HL-60/S4 treated with retinoic acid at 250 ng/mL for 4 days and 3 days (cell line): ENCODE data around the gene BMP5.

Experiments
- in situ Hi-C: fragments of 300-500 bp; cut with MboI; formaldehyde crosslinking; loops from 2 replicates; pipeline ENCODE4 v1.7.0; 2022; ENCODE audit warnings: low sequenced_read_pairs

The BMP5 gene

DNA sequence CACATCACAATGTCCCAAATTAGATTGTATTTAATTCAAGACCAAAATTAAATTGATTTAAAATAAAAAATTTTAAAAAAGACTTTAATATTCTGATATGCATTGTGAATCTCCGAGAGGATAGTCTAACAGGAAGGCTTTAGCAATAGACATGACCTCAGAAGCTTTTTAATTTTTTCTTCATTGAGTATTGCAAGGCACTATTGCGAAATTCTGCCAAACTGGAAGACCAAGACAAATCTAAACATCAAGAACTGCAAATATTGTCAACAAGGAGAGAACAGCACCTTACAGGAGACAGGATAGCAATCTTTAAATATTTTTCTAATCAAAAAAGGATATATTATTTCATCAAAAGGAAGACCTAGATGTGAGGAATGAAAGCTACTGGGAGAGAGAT is 56.9 kb downstream of the BMP5 start:
- in situ Hi-C loops = no loop called here

- in situ Hi-C loops = no loop called here
Observed at GRCh38 chr6:55812509-55812908, 62.9 kb downstream of the BMP5 start.

DNA sequence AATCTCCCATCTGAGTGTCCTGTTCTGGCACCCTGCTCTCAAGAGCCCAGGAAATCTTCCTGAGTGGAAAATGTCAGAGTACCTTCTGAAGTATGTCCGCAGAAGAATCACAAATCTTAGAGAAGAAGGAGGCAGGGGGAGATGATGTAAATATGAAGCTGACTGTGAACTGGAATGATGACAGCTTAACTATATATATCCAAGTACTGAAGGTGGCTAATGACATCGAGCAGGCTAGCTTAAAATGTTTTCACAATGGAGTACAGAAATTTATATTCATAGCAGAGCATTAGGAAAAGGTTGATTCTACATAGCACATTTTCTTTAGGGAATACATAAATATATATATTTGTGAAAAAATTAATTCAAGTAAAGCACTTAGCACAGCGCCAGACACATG is 64.3 kb downstream of the BMP5 start:
- in situ Hi-C loops = no loop called here

GRCh38 chr6:55802259-55802658 is 73.1 kb downstream of the BMP5 start:
- in situ Hi-C loops = no loop called here

GRCh38 chr6:55798571-55798970 is 76.8 kb downstream of the BMP5 start:
- in situ Hi-C loops = no loop called here

GRCh38 chr6:55794136-55794812 is 81.1 kb downstream of the BMP5 start:
- in situ Hi-C loops = no loop called here

- in situ Hi-C loops = no loop called here
Observed at GRCh38 chr6:55785273-55785672, 90.1 kb downstream of the BMP5 start.

DNA sequence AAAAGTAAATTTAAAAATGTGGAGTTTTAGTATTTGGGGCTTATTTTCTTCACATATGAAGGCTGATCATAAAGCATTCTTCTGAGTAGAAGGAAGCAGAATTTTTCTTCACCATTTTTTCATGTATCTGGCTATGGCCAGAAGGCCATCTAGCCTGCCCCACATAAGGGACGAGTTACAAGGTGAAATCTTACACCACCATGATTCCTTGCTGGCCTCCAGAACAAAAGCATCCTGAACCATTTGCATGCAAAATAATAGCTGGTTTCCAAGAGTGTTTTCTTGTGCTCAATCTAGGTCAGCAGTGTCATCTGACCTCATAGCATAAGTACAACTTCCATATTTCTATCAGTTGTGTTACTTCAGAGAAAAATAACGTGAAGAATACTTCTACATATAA is 93.1 kb downstream of the BMP5 start:
- in situ Hi-C loops = no loop called here

DNA sequence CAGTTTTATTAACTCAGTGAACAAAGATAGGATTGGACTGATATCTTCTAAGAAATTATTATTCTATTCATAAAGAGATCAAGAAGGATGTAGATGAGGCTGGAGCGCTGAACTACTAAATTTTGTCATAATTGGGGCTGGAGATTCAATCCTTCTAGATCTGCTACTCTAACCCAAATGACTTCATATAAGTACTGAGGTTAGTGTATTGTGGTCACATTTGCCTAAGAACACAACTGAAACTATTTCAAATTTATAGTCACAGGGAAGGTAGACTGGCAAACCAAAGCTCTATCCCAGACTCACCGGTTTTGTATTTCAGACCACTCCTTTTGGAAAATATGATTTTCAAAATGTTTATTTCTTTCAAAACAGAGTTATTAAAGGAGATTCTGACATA is 96.7 kb downstream of the BMP5 start:
- in situ Hi-C loops = no loop called here

DNA sequence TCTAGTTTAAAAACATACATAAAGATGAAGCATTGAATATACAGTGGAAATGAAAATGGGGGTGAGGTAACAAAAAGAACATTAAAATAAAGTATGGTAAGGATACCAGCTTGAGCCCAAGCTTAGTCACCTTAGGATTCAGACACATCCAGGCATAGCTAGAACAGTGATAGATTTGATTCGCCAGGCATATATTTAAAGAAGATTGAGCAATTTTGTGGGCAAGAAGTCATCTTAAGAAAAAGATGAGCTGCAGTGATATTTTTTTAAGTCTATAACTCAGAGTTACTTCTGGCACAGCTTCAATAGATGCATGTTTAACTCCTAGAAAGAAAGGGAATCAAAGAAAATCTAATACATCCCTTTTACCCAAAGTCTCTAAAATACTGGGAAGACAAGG is 97.9 kb downstream of the BMP5 start:
- in situ Hi-C loops = no loop called here

DNA sequence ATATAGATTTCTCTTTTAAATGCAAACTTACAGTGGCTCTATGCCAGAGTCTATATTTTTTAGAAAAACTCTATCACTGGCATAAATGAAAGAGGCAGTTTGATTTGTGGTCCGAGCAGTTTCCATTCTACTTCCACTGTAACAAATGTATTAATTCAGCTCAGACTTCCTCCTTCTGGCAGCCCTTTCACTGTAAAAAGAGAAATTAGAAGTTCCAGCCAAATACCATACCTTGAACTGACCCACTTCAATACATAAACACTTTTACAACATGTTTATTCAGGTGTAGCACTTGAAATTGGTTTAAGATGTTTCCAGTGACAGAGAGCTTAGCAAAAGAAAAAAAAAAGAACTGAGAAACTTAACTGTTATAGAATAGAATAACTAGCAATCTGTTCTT is 99.3 kb downstream of the BMP5 start:
- in situ Hi-C loops = no loop called here

DNA sequence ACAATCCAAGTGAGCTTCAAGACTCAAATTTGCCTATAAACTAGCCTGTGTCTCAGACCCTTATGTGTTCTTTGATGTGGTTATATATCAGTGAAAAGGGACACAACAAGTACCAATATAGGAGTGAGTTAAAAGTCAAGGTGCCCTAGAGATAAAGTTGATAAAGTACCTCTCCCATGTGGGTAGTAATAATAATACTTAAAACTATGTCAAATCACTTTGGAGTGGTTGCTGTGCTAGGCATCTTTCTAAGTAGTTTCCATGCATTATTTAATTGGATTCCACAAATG is 100.4 kb downstream of the BMP5 start:
- in situ Hi-C loops = no loop called here

GRCh38 chr6:55774286-55775028 is 100.9 kb downstream of the BMP5 start:
- in situ Hi-C loops = no loop called here

DNA sequence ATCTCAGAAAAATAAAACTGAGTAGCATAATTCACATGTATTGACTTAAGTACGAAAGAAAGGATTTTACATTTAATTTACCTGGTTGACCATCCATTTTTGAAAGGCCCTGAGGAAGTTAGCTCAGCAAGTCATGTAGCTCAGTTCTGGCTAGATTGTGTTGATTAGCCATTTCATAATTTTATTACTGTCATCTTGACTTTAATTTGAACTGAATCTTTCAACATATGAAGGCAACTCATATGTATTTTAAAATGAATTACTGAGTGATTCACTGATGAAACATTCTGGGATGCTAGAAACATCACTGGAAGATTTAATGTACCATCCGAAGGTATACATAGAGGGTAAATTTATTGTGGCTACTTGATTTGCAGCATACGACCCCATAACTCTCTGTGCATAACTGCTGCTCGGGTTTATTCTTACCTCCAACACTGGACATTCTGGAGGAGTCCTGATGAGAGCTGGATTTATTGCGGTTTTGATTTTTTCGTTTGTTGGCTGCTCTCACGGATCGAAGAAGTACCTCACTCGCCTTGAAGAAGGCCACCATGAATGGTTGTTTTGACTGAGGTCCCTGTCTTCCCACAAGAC is 101.7 kb downstream of the BMP5 start:
- in situ Hi-C loops = no loop called here

- in situ Hi-C loops = no loop called here
Observed at GRCh38 chr6:55772730-55773129, 102.7 kb downstream of the BMP5 start.

DNA sequence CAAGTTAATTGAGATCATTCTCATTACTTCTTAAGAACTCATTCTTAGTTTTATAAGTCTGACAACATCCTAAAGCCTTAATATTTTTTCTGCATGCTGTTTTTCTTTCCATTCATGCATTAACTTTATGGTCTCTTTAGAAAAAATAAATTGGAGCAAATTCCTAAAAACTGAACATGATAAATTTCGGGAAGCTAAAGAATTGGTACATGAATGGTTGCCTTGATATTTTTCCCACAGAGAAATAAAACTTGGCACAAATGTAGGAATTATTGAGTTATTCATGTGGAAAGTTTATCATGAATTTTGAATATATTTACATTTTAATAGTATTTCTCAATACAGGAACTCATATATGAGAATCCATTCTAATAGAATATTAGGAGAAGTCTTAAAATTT is 115.9 kb downstream of the BMP5 start:
- in situ Hi-C loops = no loop called here

- in situ Hi-C loops = no loop called here
Observed at GRCh38 chr6:55758156-55758937, 117.0 kb downstream of the BMP5 start.

- in situ Hi-C loops = no loop called here
Observed at GRCh38 chr6:55756531-55757031, 118.8 kb downstream of the BMP5 start.

DNA sequence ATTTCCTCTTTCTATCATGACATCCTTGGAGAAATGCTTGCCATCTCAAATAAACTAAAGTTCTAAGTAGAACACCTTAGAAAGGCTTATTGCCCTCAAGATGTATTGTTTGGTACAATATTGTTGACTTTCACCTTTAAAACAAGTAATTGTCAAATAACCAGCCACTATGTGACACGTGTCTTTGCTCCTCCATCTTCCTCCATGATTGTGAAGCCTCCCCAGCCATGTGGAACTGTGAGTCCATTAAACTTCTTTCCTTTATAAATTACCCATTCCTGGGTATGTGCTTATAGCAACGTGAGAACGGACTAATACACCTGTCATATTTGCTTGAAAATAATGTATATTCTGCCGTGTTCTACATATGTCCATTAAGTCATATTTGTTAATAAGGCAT is 126.5 kb downstream of the BMP5 start:
- in situ Hi-C loops = no loop called here

GRCh38 chr6:55746473-55746872 is 128.9 kb downstream of the BMP5 start:
- in situ Hi-C loops = no loop called here

DNA sequence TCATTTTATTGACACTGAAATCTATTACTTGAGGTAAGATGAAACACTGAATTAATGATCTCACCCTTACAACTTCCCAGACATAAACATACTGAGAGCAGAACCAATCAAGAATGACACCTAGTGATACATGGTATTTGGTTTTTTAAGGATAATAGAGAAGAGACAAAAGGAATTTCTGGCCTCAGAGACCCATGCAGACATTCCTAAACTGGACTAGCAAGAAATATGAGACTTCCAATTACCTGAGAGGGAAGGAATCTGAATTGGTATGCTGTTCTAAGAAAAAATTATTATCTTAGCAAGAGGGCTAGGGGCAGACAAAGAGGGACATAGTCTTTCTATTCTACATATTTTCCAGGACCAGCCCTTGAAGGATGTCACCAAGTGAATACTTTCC is 141.1 kb downstream of the BMP5 start:
- in situ Hi-C loops = no loop called here

GRCh38 chr6:55729665-55730064 is 145.7 kb downstream of the BMP5 start:
- in situ Hi-C loops = no loop called here
